ENCODE data around the gene HOXB1. TPM values are rescaled to one million over a fixed set of nuclear protein-coding genes. Genes with fewer than 3 reads are reported as not detected.
A peak's percentile ranks its signal among the peaks of the same experiment; 100 is the strongest.

HOXB1 gene
- total RNA-seq, 4 donors from 2014 or later = not detected

DNA sequence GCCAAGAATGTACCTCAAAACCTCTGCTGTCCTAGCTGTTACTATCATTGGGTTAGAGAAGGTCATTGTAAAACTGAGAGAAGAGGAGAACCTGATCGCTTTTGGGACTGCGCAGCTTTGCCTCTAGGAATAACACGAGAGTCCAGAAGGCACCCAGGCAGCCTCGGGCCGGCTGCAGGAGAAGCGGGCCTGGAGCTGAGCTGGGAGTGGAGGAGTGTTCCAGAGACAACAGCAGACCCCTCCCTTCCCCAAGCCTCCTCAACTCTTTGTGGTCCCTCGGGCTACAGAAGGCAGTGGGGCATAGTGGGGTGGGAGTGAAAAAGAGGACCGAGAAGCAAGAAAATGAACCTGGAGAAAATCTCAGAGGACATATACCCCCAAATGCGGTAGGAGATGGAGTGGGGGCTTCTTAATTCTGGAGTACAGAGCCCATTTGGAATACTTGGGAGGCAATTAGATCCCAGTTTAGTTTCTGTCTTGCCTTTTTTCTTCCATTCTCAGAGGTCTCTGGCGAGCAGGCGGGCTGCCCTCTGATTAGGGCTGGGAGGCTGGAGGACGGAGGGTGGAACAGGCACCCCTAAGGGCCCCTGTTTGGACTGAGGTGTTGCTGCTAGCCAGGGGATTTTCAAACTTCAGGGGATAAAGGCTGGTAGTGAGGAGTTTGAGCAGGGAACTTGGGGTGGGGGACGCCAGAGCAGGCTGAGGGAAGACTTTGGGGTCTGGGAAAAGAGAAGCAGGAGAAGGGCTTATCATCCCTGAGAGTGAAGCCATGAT is 27.4 kb upstream of the HOXB1 start:
- Histone ChIP-seq H3K4me3 (no peak overlapping the region), H3K27me3 (no peaks in the 10 kb centered on the region), H3K27ac (peak overlapping the region in 2 of 4 donors; percentile 68 to 96), H3K4me1 (peaks cover 0 to 84% (median 2%) of the 10 kb centered on the region in 4 donors), H3K9me3 (no peaks in the 10 kb centered on the region), H3K36me3 (no peaks in the 10 kb centered on the region)
- no peak for DNase-seq
- TF ChIP-seq, protein P1, sequence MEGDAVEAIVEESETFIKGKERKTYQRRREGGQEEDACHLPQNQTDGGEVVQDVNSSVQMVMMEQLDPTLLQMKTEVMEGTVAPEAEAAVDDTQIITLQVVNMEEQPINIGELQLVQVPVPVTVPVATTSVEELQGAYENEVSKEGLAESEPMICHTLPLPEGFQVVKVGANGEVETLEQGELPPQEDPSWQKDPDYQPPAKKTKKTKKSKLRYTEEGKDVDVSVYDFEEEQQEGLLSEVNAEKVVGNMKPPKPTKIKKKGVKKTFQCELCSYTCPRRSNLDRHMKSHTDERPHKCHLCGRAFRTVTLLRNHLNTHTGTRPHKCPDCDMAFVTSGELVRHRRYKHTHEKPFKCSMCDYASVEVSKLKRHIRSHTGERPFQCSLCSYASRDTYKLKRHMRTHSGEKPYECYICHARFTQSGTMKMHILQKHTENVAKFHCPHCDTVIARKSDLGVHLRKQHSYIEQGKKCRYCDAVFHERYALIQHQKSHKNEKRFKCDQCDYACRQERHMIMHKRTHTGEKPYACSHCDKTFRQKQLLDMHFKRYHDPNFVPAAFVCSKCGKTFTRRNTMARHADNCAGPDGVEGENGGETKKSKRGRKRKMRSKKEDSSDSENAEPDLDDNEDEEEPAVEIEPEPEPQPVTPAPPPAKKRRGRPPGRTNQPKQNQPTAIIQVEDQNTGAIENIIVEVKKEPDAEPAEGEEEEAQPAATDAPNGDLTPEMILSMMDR (IDR thresholded peaks at IDR 0.05) = no peak
- no peak for TF ChIP-seq POLR2A (IDR thresholded peaks at IDR 0.05)

DNA sequence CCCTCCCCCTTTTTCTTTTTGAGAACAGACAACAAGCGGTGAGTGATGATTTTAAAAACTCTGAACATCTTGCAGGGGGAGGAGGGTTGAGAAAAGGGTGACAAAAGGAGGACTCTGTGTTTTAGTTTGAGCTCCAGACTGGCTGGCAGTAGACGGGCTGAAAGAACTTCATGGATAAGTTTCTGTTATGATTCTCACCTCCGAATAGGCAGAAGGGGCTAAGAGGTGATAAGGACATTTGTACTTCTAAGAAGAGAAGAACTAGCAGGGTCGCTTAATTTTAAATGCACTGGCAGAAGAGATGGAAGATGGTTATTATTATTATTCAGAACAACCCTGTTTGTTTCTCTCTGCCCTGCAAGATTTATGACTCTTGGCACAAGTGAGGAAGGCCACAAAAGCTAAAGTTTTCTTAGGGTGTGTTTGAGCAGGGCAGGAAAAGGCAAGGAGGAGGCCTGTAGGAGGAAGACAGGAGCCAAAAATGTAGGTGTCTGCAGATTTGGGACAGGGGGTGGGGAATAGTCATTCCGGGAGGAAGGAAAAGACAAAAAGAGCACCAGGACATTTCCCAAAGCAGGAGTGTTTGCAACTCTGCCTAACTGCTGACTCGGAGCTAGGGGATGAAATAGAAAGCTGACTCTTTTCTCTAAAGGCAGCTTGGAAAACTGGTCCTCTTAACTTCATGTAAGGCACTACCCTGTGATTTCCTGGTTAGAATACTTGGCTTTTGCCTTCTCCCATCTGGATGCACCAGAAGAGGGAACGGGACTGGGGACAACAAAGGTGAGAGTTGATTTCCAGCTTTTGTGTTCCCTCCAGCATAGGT is 26.0 kb upstream of the HOXB1 start:
- TF ChIP-seq, protein P1 (IDR thresholded peaks at IDR 0.05) = no peak
- TF ChIP-seq POLR2A (IDR thresholded peaks at IDR 0.05) = no peak
- H3K4me3 ChIP-seq = no peak overlapping the region
- H3K9me3 ChIP-seq = no peaks in the 10 kb centered on the region
- H3K27me3 ChIP-seq = no peaks in the 10 kb centered on the region
- peak overlapping the region; percentile 33 to 96 (median 48) for H3K27ac ChIP-seq
- DNase-seq = no peak
- peaks cover 0 to 81% (median 2%) of the 10 kb centered on the region in 4 donors for H3K4me1 ChIP-seq
- peaks cover 0 to 3% (median 0%) of the 10 kb centered on the region in 3 donors for H3K36me3 ChIP-seq

DNA sequence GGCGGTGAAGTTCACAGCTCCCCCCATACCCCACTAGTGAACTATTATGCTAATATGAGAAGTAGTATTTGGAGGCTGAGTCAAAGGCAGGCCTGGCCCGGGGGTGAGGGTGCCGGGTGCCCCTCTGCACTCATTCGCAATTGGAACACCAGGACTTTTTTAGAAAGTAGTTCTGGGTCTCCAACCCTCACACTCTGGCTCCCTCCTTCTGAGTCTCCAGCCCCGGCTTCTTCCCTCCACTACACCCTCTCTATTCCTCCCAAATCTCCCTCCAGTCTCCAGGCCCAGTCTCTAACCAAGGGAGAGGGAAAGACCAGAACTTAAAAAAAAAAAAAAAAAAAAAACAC is 25.4 kb upstream of the HOXB1 start:
- H3K4me1 ChIP-seq = peaks cover 0 to 76% (median 2%) of the 10 kb centered on the region in 4 donors
- H3K4me3 ChIP-seq = no peak overlapping the region
- H3K27me3 ChIP-seq = no peaks in the 10 kb centered on the region
- peaks cover 0 to 7% (median 0%) of the 10 kb centered on the region in 3 donors for H3K36me3 ChIP-seq
- H3K9me3 ChIP-seq = no peaks in the 10 kb centered on the region
- TF ChIP-seq POLR2A (IDR thresholded peaks at IDR 0.05) = no peak
- TF ChIP-seq, protein P1 (IDR thresholded peaks at IDR 0.05) = no peak
- DNase-seq = no peak
- H3K27ac ChIP-seq = peak overlapping the region in 3 of 4 donors; percentile 33 to 96 (median 70)

DNA sequence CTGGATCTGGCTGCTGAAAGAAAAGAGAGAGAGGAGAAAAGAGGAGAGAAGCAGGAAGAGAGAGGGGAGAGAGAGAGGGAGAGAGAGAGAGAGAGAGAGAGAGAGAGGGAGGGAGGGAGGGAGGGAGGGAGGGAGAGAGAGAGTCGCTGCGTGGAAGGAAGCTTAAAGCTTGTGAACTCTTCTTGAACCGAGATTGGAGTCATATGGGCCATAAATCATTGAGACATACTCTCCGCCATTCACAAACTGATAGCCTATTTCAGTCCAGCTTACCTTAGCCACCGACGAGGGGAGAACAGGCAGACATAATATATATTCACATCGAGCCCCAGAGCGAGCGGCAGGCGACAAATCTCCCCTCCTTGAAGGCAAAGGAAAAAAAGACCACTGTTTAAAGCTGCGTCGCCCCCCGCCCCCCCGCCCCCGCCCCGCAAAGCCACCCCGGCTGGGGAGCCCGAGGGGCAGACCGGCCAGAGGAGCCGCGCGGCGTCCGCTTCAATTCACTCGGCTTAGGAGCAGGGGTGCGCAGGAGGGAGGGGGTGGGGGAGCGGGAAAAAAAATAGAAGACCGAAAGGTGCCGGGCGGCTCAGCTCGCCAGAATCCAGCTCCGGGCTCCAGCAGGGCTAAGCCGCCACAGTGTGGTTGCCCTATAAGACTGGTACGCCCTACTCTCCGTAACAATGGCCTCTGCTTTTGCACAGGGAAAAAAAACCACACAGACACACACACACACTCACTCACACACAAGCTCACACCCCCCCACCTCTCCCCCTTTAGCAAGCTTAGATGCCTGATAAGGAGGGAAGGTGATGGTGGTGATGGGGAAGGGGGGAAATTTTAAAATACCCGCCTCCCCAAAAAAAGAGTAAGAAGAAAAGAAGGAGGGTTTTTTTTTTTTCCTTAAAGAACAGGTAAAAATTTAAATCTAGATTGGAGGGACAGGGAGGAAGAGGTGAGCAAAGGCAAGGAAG is 24.7 kb upstream of the HOXB1 start:
- DNase-seq = no peak
- TF ChIP-seq, protein P1 (IDR thresholded peaks at IDR 0.05) = no peak
- TF ChIP-seq POLR2A (IDR thresholded peaks at IDR 0.05) = no peak
- Histone ChIP-seq H3K27ac (peak overlapping the region; percentile 49 to 96 (median 68)), H3K4me1 (peaks cover 0 to 73% (median 2%) of the 10 kb centered on the region in 4 donors), H3K4me3 (peak overlapping the region; percentile 1 to 52 (median 28)), H3K36me3 (peaks cover 0 to 10% (median 0%) of the 10 kb centered on the region in 3 donors), H3K27me3 (no peaks in the 10 kb centered on the region), H3K9me3 (no peaks in the 10 kb centered on the region)
